ENCODE data around the gene CCDC116. TPM values are rescaled to one million over a fixed set of nuclear protein-coding genes. Genes with fewer than 3 reads are reported as not detected.
"Not testable (repeated sequence)": the region's sequence is repeated elsewhere in the genome, so short reads cannot be mapped to it uniquely, and the experiment has no call there.

Gene CCDC116
- polyA plus RNA-seq, 3 donors = 0.25 to 1.1 (median 0.69) TPM

- DNase-seq (ENCODE audit: extremely low read depth in 1 of 11, low read depth in 9 of 11, low spot score in 4 of 11) = no peak
Measured at GRCh38 chr22:21605887-21606564, 26.5 kb upstream of the CCDC116 start.

- DNase-seq (ENCODE audit: extremely low read depth in 1 of 11, low read depth in 9 of 11, low spot score in 4 of 11) = no peak
Measured at GRCh38 chr22:21606775-21607174, 25.8 kb upstream of the CCDC116 start.

GRCh38 chr22:21609556-21610157, 22.9 kb upstream of the CCDC116 start:
- DNase-seq (ENCODE audit: extremely low read depth in 1 of 11, low read depth in 9 of 11, low spot score in 4 of 11) = not testable (repeated sequence)

- DNase-seq (ENCODE audit: extremely low read depth in 1 of 11, low read depth in 9 of 11, low spot score in 4 of 11) = no peak
Measured at GRCh38 chr22:21611210-21611977, 21.2 kb upstream of the CCDC116 start.

GRCh38 chr22:21612858-21613257, 19.7 kb upstream of the CCDC116 start:
- no peak for DNase-seq (ENCODE audit: extremely low read depth in 1 of 11, low read depth in 9 of 11, low spot score in 4 of 11)

GRCh38 chr22:21613553-21614233, 18.9 kb upstream of the CCDC116 start:
- no peak for DNase-seq (ENCODE audit: extremely low read depth in 1 of 11, low read depth in 9 of 11, low spot score in 4 of 11)

GRCh38 chr22:21615731-21616130, 16.8 kb upstream of the CCDC116 start:
- DNase-seq (ENCODE audit: extremely low read depth in 1 of 11, low read depth in 9 of 11, low spot score in 4 of 11) = no peak

GRCh38 chr22:21617337-21617736, 15.2 kb upstream of the CCDC116 start:
- DNase-seq (ENCODE audit: extremely low read depth in 1 of 11, low read depth in 9 of 11, low spot score in 4 of 11) = not testable (repeated sequence)

GRCh38 chr22:21621025-21621424, 11.5 kb upstream of the CCDC116 start:
- no peak for DNase-seq (ENCODE audit: extremely low read depth in 1 of 11, low read depth in 9 of 11, low spot score in 4 of 11)

- no peak for DNase-seq (ENCODE audit: extremely low read depth in 1 of 11, low read depth in 9 of 11, low spot score in 4 of 11)
Measured at GRCh38 chr22:21622011-21622918, 10.3 kb upstream of the CCDC116 start.

- no peak for DNase-seq (ENCODE audit: extremely low read depth in 1 of 11, low read depth in 9 of 11, low spot score in 4 of 11)
Measured at GRCh38 chr22:21622919-21623647, 9.5 kb upstream of the CCDC116 start.

- DNase-seq (ENCODE audit: extremely low read depth in 1 of 11, low read depth in 9 of 11, low spot score in 4 of 11) = no peak
Measured at GRCh38 chr22:21623648-21623970, 9.0 kb upstream of the CCDC116 start.

- no peak for DNase-seq (ENCODE audit: extremely low read depth in 1 of 11, low read depth in 9 of 11, low spot score in 4 of 11)
Measured at GRCh38 chr22:21624120-21624879, 8.3 kb upstream of the CCDC116 start.

- no peak for DNase-seq (ENCODE audit: extremely low read depth in 1 of 11, low read depth in 9 of 11, low spot score in 4 of 11)
Measured at GRCh38 chr22:21624880-21625791, 7.4 kb upstream of the CCDC116 start.

- no peak for DNase-seq (ENCODE audit: extremely low read depth in 1 of 11, low read depth in 9 of 11, low spot score in 4 of 11)
Measured at GRCh38 chr22:21626073-21626734, 6.4 kb upstream of the CCDC116 start.
